Uterus (tissue), 4 donors: Measurements from ENCODE around the gene SWSAP1. TPM values are rescaled to one million over a fixed set of nuclear protein-coding genes. Genes with fewer than 3 reads are reported as not detected.
"Not testable (repeated sequence)": the region's sequence is repeated elsewhere in the genome, so short reads cannot be mapped to it uniquely, and the experiment has no call there.

ENCODE experiments used
- DNase-seq, 2 donors: peaks; one replicate each; pipeline ENCODE4 v3.0.0-alpha.2; 2019 to 2020
- H3K27ac ChIP-seq, 2 donors: fragments of 200-600 bp; sonication (generic); 1 replicate in 1 of 2; 2 replicates in 1 of 2; pipeline ENCODE4 v1.5.1; 2016 to 2018
- H3K27me3 ChIP-seq, 2 donors: fragments of 200-600 bp; sonication (generic); one replicate each; pipeline ENCODE4 v1.5.1; 2018 to 2019; ENCODE audit warnings: control low read depth in 1 of 2
- H3K36me3 ChIP-seq, 2 donors: fragments of 200-600 bp; sonication (generic); one replicate each; pipeline ENCODE4 v1.5.1; 2019; ENCODE audit warnings: control low read depth in 1 of 2
- H3K4me1 ChIP-seq, 2 donors: fragments of 200-600 bp; sonication (generic); one replicate each; pipeline ENCODE4 v1.5.1; 2018 to 2019; ENCODE audit warnings: control low read depth in 1 of 2
- H3K4me3 ChIP-seq, 2 donors: fragments of 200-600 bp; sonication (generic); 1 replicate in 1 of 2; 2 replicates in 1 of 2; pipeline ENCODE4 v1.5.1; 2018 to 2019; ENCODE audit warnings: mild to moderate bottlenecking in 1 of 2
- H3K9me3 ChIP-seq, 2 donors: fragments of 200-600 bp; sonication (generic); one replicate each; pipeline ENCODE4 v1.5.1; 2019; ENCODE audit warnings: control low read depth in 1 of 2
- POLR2A ChIP-seq, 2 donors: fragments of 450-650 bp; IDR thresholded peaks; one replicate each; pipeline ENCODE4 v1.6.1; 2016; ENCODE audit warnings: antibody characterized with exemption in 2 of 2, mild to moderate bottlenecking in 1 of 2, moderate library complexity in 1 of 2
- intact Hi-C: fragments of 100-400 bp; cut with DNase I; formaldehyde crosslinking; loops from one replicate; pipeline ENCODE4 v1.15.1; 2023; ENCODE audit warnings: low total_unique reads
- total RNA-seq, 4 donors: library from RNA; depleted of rRNA in 3 of 4; stranded (reverse); fragments of >200 nt in 3 of 4; gene quantifications; one replicate each; pipeline versions ENCODE4 v1.1.0 to v1.2.4, GENCODE V29; 2014 to 2023
- TF ChIP-seq, protein P1 (sequence below), 4 experiments: fragments of 200-600 bp in 2 of 4; fragments of 450-650 bp in 2 of 4; sonication (generic) in 2 of 4; IDR thresholded peaks; one replicate each; pipeline ENCODE4 v1.5.1; 2016 to 2019; ENCODE audit warnings: antibody characterized with exemption in 4 of 4, mild to moderate bottlenecking in 2 of 4, moderate library complexity in 1 of 4
- donor health status: DM: yes; HTN: yes; CAD: no.

SWSAP1 gene
- total RNA-seq, 4 donors from 2014 or later, result 0.48 to 3.5 (median 0.68) TPM

DNA sequence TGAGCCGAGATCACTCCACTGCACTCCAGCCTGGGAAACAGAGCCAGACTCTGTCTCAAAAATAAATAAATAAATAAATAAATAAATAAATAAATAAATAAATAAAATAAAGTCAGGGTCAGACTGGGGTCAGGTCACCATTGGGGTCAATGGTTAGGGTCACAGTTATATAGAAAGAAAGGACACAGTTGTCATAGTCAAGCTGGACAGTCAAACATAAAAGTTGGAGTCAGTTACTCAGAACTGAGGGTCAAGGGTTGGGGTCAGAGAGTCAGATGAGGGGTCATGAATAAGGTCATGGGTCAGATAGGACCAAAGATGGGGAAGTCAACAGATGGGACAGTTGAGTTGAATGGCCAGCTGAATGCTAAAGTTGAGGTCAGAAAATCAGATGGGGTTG, 26.3 kb downstream of the SWSAP1 start:
- no peaks in the 10 kb centered on the region for H3K4me1 ChIP-seq
- no peaks in the 10 kb centered on the region for H3K9me3 ChIP-seq
- no peak overlapping the region for H3K4me3 ChIP-seq
- intact Hi-C loops, result no loop called here
- DNase-seq, result no peak
- H3K27me3 ChIP-seq, result no peaks in the 10 kb centered on the region
- H3K36me3 ChIP-seq, result no peaks in the 10 kb centered on the region
- no peak for TF ChIP-seq POLR2A (IDR thresholded peaks at IDR 0.05)
- TF ChIP-seq, protein P1, sequence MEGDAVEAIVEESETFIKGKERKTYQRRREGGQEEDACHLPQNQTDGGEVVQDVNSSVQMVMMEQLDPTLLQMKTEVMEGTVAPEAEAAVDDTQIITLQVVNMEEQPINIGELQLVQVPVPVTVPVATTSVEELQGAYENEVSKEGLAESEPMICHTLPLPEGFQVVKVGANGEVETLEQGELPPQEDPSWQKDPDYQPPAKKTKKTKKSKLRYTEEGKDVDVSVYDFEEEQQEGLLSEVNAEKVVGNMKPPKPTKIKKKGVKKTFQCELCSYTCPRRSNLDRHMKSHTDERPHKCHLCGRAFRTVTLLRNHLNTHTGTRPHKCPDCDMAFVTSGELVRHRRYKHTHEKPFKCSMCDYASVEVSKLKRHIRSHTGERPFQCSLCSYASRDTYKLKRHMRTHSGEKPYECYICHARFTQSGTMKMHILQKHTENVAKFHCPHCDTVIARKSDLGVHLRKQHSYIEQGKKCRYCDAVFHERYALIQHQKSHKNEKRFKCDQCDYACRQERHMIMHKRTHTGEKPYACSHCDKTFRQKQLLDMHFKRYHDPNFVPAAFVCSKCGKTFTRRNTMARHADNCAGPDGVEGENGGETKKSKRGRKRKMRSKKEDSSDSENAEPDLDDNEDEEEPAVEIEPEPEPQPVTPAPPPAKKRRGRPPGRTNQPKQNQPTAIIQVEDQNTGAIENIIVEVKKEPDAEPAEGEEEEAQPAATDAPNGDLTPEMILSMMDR (IDR thresholded peaks at IDR 0.05), result no peak
- H3K27ac ChIP-seq, result no peak overlapping the region

DNA sequence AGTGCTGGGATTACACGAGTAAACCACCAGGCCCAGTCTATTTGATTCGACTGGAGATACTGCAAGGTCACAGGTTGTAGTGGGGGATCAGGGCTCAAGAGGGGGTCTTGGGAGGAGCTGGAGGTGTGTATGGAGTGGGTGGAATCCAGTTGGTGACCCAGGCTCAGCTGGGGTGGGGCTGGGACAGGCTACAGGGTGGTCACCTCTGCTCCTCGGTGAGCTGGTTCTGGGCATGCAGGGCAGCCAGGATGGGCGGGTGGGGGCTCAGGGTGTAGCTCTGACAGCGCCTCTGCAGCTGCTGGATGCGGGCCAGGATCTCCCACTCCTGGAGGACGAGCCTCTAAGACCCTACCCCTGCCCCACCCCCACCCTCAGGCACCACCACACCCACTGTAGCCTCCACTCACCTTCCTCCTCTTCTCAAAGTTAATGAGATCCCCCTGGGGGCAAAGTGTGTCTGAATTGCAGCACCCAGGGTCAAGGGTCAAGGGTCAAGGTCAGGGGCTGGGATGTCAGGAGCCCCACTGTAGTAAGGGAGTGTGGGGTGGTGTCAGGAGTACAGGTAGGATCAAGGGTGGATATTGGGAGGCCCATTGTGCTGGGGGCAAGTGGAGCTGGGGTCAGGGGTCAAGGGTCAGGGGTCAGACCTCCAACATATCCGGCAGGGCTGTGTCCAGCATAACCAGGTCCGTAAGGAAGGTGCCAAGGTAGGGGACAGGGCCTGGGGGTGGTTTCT, 27.5 kb downstream of the SWSAP1 start:
- no peak overlapping the region for H3K4me3 ChIP-seq
- no peak for TF ChIP-seq POLR2A (IDR thresholded peaks at IDR 0.05)
- TF ChIP-seq, protein P1 (IDR thresholded peaks at IDR 0.05), result no peak
- no peak overlapping the region for H3K27ac ChIP-seq
- DNase-seq, result no peak
- H3K36me3 ChIP-seq, result no peaks in the 10 kb centered on the region
- peaks cover 0 to 4% of the 10 kb centered on the region in 2 donors for H3K4me1 ChIP-seq
- intact Hi-C loops, result no loop called here
- no peaks in the 10 kb centered on the region for H3K9me3 ChIP-seq
- no peaks in the 10 kb centered on the region for H3K27me3 ChIP-seq

DNA sequence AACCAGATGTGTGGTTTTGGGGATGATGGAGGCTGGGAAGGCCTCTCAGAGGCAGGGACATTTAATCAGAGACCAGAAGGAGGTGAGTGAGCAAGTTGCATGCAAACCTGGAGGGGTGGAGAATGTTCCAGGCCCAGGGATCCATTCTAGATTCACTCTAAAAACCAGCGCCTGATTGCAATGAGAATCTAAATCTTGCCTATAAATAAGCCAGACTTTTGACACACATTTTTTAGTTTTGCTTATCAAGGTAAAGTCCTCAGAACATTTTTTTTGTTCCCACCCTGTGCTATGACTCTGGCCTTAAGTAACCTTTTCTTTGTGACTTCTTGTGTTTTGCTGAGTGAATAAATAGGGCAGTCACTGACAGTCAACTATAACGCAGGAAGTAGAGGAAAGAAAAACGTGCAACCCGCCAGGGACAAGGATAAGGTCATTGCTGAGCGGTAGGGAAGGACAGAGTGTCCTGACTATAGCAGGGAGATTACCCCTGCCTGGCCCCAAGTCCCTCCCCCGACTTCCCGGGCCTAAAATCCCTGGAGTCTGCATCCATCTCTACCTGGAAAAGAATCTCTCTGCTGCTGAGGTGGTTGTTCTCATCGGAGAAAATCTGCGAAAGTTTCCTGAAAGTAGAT, 30.2 kb downstream of the SWSAP1 start:
- H3K36me3 ChIP-seq, result no peaks in the 10 kb centered on the region
- no peak for DNase-seq
- peaks cover 0 to 4% of the 10 kb centered on the region in 2 donors for H3K4me1 ChIP-seq
- intact Hi-C loops, result no loop called here
- H3K27me3 ChIP-seq, result no peaks in the 10 kb centered on the region
- no peaks in the 10 kb centered on the region for H3K9me3 ChIP-seq
- TF ChIP-seq POLR2A (IDR thresholded peaks at IDR 0.05), result no peak
- TF ChIP-seq, protein P1 (IDR thresholded peaks at IDR 0.05), result no peak
- H3K27ac ChIP-seq, result no peak overlapping the region
- H3K4me3 ChIP-seq, result no peak overlapping the region

DNA sequence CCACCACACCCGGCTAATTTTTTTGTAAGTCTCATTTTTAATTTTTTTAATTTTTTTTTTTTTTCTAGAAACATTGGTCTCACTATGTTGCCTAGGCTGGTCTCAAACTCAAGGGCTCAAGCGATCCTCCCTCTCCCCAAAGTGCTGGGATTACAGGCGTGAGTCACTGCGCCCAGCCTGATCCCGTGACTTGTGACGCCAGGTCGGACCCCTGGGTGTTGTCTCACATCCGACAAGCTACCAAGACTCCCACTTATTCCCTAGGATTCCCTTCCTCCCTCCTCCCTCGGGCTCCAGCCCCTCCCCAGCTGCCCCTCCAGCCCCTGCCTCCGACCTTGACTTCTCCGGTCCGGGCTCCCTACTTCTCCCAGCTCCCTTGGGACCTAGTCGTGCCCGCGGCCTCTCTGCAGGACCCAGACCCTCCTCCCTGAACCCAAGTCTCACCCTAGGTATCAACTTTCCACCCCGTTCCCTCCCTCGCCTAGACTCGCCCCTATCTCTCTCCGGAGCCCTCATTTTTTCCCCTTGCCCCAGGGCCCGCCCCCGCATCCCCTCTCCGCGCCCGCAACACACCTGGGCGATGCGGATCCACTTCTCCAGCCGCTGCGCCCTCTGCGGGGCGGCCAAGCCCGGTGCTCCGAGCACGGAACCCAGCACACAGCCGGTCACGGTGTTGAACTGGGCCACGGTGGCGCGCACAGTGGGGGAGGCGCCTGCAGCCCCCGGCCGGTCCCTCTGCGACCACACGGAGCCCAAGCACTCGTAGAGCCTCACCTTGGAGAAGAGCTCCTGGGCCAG, 31.6 kb downstream of the SWSAP1 start:
- Histone ChIP-seq H3K36me3 (no peaks in the 10 kb centered on the region), H3K27me3 (no peaks in the 10 kb centered on the region), H3K9me3 (no peaks in the 10 kb centered on the region), H3K4me1 (peaks cover 0 to 4% of the 10 kb centered on the region in 2 donors), H3K4me3 (no peak overlapping the region), H3K27ac (no peak overlapping the region)
- TF ChIP-seq, protein P1 (IDR thresholded peaks at IDR 0.05), result peak; percentile 14 to 41 (median 26)
- no peak for TF ChIP-seq POLR2A (IDR thresholded peaks at IDR 0.05)
- intact Hi-C loops, result no loop called here
- DNase-seq, result no peak

DNA sequence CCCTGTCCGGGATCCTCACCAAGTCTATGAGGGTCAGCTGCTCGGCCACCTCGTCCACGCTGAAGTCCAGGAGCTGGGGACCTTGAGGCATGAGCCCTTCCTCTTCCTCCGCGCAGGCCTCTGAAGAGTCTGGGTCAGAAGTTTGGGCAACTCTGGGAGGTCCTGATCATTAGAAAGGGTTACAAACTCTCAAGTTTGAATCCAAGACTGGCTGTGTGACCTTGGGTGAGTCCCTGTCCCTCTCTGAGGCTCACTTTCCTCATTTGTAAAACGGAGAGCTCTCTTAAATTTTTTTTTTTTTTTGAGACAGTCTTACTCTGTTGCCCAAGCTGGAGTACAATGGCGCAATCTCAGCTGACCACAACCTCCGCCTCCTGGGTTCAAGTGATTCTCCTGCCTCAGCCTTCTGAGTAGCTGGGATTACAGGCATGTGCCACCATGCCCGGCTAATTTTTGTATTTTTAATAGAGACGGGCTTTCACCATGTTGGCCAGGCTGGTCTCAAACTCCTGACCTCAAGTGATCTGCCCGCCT, 32.3 kb downstream of the SWSAP1 start:
- H3K27ac ChIP-seq, H3K27me3 ChIP-seq, H3K4me3 ChIP-seq, intact Hi-C loops, H3K9me3 ChIP-seq, H3K4me1 ChIP-seq, DNase-seq, H3K36me3 ChIP-seq: not testable (repeated sequence)
